Activated B cell treated with CpG ODN at 0.5 μM for 24 hours (primary cell): ENCODE measurements around the gene TTC7B. TPM values are rescaled to one million over a fixed set of nuclear protein-coding genes. Genes with fewer than 3 reads are reported as not detected.

Source experiments
- ATAC-seq: fragments of 200-7000 bp; cut with Tn5 transposase; one replicate; pipeline ENCODE4 v1.10.0; 2021; ENCODE audit warnings: low read depth, mild to moderate bottlenecking, moderate library complexity
- CTCF ChIA-PET: fragments of 350-600 bp; sonication (Branson Sonifier 250); formaldehyde crosslinking; loops from one replicate; lab custom pipeline; 2021; ENCODE audit warnings: antibody characterized with exemption; lab: Charles Lee
- POLR2A ChIA-PET: fragments of 350-600 bp; sonication (Branson Sonifier 250); formaldehyde crosslinking; loops from one replicate; lab custom pipeline; 2021; ENCODE audit warnings: antibody characterized with exemption; lab: Charles Lee
- DNase-seq: peaks from one replicate; pipeline ENCODE4 v3.0.0; 2022
- H3K27ac Mint-ChIP-seq: one replicate; pipeline ENCODE4 v1.8.0; 2020; ENCODE audit warnings: mixed read lengths
- H3K27me3 Mint-ChIP-seq: one replicate; pipeline ENCODE4 v1.8.0; 2021; ENCODE audit warnings: mixed read lengths
- H3K36me3 Mint-ChIP-seq: one replicate; pipeline ENCODE4 v1.8.0; 2021; ENCODE audit warnings: low read depth, mixed read lengths
- H3K4me1 Mint-ChIP-seq: one replicate; pipeline ENCODE4 v1.8.0; 2021; ENCODE audit warnings: mixed read lengths
- H3K4me3 Mint-ChIP-seq: one replicate; pipeline ENCODE4 v1.8.0; 2020; ENCODE audit warnings: mild to moderate bottlenecking, mixed read lengths
- H3K9me3 Mint-ChIP-seq: one replicate; pipeline ENCODE4 v1.8.0; 2020; ENCODE audit warnings: mixed read lengths
- intact Hi-C: fragments of 100-400 bp; cut with micrococcal nuclease; formaldehyde crosslinking; loops from one replicate; pipeline ENCODE4 v1.15.1; 2024
- total RNA-seq: library from RNA; stranded (reverse); gene quantifications from 2 replicates; pipeline ENCODE4 v1.2.3, GENCODE V29; 2022
- TF ChIP-seq, protein P1 (sequence below): fragments of 200-600 bp; IDR thresholded peaks from one replicate; pipeline ENCODE4 v1.8.0; 2022; ENCODE audit warnings: antibody characterized with exemption, mild to moderate bottlenecking

Gene TTC7B
- total RNA-seq, 1 donor from 2014 or later = 1.9 TPM

DNA sequence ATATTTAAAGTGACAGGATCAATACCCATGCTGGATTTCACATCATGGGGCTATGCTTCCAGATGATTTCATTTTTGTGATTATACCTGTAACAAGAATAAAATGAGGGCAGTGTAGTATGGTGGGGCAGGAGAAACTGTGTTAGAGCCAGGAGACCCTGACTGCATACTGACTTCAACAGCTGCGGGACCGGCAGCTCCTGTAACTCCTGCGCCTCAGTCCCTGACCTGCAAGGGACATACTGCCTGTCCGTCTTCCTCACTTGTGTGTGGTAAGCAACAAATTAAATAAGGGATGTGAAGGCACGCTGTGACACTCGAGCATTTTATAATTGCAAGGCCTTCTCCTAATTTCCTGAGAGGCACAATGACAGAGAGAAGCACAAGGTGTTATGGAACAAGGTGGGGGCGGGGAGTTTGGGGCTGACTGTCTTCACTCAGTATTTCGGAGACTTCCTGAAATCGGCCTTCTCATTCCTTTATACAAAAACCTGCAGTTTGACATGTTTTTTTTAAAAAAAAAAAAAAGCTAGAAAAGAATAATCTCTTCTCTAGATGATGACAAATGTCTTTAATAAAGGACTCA lies 164.2 kb downstream of the TTC7B start:
- ChIA-PET POLR2A (no interaction called here), CTCF (no interaction called here)
- Mint-ChIP-seq H3K36me3 (no peaks in the 10 kb centered on the region), H3K4me1 (no peaks in the 10 kb centered on the region), H3K9me3 (no peaks in the 10 kb centered on the region), H3K27me3 (peaks cover 5% of the 10 kb centered on the region), H3K4me3 (no peak overlapping the region), H3K27ac (no peak overlapping the region)
- DNase-seq (no peak), ATAC-seq (no peak)
- intact Hi-C loops = no loop called here
- TF ChIP-seq, protein P1, sequence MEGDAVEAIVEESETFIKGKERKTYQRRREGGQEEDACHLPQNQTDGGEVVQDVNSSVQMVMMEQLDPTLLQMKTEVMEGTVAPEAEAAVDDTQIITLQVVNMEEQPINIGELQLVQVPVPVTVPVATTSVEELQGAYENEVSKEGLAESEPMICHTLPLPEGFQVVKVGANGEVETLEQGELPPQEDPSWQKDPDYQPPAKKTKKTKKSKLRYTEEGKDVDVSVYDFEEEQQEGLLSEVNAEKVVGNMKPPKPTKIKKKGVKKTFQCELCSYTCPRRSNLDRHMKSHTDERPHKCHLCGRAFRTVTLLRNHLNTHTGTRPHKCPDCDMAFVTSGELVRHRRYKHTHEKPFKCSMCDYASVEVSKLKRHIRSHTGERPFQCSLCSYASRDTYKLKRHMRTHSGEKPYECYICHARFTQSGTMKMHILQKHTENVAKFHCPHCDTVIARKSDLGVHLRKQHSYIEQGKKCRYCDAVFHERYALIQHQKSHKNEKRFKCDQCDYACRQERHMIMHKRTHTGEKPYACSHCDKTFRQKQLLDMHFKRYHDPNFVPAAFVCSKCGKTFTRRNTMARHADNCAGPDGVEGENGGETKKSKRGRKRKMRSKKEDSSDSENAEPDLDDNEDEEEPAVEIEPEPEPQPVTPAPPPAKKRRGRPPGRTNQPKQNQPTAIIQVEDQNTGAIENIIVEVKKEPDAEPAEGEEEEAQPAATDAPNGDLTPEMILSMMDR = no peak

DNA sequence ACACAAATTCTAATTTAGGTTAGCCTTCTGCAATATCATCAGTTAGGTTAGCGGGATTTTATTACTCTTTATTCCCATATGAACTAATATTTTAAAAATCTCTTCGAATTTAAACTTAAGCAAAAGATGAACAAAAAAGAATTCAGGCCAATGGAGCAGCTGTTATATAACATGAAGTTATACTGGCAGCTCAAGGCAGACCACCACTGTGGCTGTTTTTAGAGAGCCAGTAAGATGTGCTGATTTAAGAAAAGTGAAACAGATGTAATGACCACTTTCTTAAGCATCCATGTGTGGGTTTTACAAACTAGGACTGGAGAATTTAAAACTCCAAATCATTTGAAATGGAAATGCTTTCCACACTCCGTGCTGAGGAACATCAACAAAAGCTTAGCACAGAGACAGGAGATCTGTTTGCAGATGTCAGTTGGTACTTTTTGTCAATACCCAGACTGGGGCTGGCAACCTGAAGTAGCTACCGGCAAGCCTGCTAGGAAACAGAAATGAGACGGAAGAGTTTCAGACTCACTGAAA lies 164.9 kb downstream of the TTC7B start:
- TF ChIP-seq, protein P1 = no peak
- no peak for DNase-seq
- Mint-ChIP-seq H3K9me3 (no peaks in the 10 kb centered on the region), H3K27ac (no peak overlapping the region), H3K4me3 (no peak overlapping the region), H3K36me3 (no peaks in the 10 kb centered on the region), H3K4me1 (no peaks in the 10 kb centered on the region), H3K27me3 (peaks cover 5% of the 10 kb centered on the region)
- no peak for ATAC-seq
- POLR2A ChIA-PET = no interaction called here
- intact Hi-C loops = no loop called here
- CTCF ChIA-PET = no interaction called here

DNA sequence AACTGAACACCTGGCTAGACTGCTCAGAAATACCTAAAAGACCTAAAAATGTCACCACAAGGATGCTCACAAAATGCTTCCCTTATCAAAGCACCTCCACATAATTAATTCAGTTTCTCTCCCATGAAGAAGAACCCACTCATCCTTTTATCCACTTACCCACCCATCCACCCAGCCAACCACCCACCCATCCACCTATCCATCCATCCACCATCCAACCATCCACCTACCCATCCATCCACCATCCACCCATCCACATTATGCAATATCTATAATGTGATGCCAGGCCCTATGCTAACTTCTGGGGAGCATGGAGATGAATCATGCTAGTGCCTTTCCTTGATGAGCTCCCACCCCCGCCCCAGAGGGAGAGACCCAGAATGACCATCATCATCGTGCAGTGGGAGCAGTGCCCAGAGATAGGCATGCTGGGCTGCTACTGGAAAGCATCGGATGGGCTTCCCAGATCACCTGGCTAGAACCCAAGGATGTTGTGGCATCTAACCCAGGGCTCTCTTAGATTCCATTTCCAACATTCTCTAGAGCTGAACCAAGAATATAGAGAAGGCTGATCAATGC lies 166.6 kb downstream of the TTC7B start:
- intact Hi-C loops = no loop called here
- ATAC-seq = no peak
- ChIA-PET CTCF (no interaction called here), POLR2A (no interaction called here)
- peaks cover 5% of the 10 kb centered on the region for H3K27me3 Mint-ChIP-seq
- no peak for DNase-seq
- no peak overlapping the region for H3K4me3 Mint-ChIP-seq
- H3K9me3 Mint-ChIP-seq = no peaks in the 10 kb centered on the region
- TF ChIP-seq, protein P1 = no peak
- H3K36me3 Mint-ChIP-seq = no peaks in the 10 kb centered on the region
- no peaks in the 10 kb centered on the region for H3K4me1 Mint-ChIP-seq
- H3K27ac Mint-ChIP-seq = no peak overlapping the region

DNA sequence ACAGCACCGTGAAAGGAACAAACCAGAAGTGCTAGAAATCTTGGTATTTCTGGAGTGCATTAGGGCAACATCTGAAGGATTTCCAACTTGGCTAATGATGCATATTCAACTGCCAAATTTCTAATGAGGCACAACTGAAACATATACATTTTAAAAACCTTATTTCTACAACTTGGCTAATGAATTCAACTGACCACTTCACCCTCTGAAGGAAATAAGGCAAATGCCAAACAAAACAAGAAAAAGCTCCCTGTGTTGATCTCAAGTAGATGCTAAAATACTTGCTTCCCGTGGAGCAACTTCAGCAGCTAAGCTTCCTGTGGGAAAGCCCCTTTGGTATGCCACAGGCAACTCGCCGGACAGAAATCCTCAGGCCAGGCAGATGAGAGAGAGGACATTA lies 167.1 kb downstream of the TTC7B start:
- intact Hi-C loops = no loop called here
- CTCF ChIA-PET = no interaction called here
- ATAC-seq (no peak), DNase-seq (no peak)
- POLR2A ChIA-PET = no interaction called here
- Mint-ChIP-seq H3K4me1 (no peaks in the 10 kb centered on the region), H3K27me3 (peaks cover 5% of the 10 kb centered on the region), H3K9me3 (no peaks in the 10 kb centered on the region), H3K36me3 (no peaks in the 10 kb centered on the region), H3K4me3 (no peak overlapping the region), H3K27ac (no peak overlapping the region)
- TF ChIP-seq, protein P1 = no peak

DNA sequence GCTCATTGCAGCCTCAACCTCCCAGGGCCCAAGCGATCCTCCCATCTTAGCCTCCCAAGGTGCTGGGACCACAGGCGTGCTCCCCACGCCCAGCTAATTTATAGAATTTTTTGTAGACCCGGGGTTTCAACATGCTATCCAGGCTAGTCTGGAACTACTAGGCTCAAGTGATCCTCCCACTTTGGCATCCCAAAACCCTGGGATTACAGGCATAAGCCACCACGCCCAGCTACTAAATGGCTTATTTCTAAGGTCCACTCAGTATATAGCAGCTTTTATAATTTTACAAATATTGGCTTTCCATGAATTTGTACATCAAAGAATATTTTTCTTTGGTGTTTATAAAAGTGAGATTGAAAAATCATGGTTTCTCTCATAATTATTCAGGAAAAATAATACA lies 167.8 kb downstream of the TTC7B start:
- TF ChIP-seq, protein P1 = no peak
- no peaks in the 10 kb centered on the region for H3K36me3 Mint-ChIP-seq
- no peak overlapping the region for H3K4me3 Mint-ChIP-seq
- peaks cover 5% of the 10 kb centered on the region for H3K27me3 Mint-ChIP-seq
- CTCF ChIA-PET = no interaction called here
- no peak overlapping the region for H3K27ac Mint-ChIP-seq
- intact Hi-C loops = no loop called here
- POLR2A ChIA-PET = no interaction called here
- DNase-seq (no peak), ATAC-seq (no peak)
- no peaks in the 10 kb centered on the region for H3K9me3 Mint-ChIP-seq
- no peaks in the 10 kb centered on the region for H3K4me1 Mint-ChIP-seq
